Measurements from ENCODE around the gene GNAI1.

Gene GNAI1

DNA sequence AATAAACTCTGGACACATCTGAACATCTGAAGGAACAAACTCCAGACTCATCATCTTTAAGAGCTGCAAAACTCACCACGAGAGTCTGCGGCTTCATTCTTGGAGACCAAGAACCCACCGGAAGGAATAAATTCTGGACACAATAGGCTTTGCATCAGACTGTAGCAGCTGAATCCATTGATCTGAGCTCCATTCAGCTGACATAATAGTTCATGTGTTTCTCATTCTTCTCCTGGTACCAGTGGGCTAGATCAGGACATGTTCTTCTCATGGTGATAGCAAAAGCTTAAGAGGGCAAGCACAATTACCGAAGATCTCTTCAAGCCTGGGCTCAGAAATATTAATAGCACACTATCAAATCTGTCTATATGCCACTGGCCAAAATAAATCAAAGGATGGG is 20.5 kb upstream of the GNAI1 start:
- TF ChIP-seq, protein P1, sequence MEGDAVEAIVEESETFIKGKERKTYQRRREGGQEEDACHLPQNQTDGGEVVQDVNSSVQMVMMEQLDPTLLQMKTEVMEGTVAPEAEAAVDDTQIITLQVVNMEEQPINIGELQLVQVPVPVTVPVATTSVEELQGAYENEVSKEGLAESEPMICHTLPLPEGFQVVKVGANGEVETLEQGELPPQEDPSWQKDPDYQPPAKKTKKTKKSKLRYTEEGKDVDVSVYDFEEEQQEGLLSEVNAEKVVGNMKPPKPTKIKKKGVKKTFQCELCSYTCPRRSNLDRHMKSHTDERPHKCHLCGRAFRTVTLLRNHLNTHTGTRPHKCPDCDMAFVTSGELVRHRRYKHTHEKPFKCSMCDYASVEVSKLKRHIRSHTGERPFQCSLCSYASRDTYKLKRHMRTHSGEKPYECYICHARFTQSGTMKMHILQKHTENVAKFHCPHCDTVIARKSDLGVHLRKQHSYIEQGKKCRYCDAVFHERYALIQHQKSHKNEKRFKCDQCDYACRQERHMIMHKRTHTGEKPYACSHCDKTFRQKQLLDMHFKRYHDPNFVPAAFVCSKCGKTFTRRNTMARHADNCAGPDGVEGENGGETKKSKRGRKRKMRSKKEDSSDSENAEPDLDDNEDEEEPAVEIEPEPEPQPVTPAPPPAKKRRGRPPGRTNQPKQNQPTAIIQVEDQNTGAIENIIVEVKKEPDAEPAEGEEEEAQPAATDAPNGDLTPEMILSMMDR (IDR thresholded peaks at IDR 0.05; ENCODE audit: extremely low read depth, missing control alignments): no peak
- DNase-seq (ENCODE audit: low spot score): no peak

DNA sequence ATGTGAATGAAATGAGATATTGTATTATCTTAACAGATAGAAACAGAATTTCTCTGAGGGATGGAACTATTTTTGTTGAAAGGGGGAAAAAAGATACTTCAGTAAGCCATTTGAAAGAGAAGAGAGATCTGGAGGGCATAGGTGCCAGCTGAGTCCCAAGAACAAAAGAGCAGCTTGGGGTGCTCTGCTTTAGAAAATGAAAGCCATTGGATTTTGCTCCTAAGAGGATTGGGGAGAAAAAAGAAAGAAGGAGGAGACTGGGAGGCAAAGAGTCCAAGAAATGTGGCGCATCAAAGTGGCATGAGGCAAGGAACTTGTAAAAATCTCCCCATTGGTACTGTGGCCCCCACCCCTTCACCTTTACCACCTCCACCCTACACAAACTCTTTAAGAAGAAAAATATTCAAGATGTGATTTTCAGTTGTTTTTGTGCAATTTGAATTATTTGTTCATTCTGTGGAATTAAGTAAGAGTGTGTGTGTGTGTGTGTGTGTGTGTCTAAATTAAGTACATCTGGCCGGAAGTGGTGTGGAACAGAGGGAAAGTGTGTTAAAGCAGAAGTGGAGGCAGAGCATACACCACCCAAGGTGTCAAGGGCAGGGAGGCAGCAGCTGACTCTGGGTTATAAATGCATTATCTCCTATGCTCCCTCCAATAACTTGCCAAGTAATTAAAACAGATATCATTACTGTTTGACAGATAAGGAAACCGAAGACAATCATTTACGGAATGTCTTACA is 9.9 kb upstream of the GNAI1 start:
- TF ChIP-seq, protein P1 (IDR thresholded peaks at IDR 0.05; ENCODE audit: extremely low read depth, missing control alignments): no peak
- no peak for DNase-seq (ENCODE audit: low spot score)

DNA sequence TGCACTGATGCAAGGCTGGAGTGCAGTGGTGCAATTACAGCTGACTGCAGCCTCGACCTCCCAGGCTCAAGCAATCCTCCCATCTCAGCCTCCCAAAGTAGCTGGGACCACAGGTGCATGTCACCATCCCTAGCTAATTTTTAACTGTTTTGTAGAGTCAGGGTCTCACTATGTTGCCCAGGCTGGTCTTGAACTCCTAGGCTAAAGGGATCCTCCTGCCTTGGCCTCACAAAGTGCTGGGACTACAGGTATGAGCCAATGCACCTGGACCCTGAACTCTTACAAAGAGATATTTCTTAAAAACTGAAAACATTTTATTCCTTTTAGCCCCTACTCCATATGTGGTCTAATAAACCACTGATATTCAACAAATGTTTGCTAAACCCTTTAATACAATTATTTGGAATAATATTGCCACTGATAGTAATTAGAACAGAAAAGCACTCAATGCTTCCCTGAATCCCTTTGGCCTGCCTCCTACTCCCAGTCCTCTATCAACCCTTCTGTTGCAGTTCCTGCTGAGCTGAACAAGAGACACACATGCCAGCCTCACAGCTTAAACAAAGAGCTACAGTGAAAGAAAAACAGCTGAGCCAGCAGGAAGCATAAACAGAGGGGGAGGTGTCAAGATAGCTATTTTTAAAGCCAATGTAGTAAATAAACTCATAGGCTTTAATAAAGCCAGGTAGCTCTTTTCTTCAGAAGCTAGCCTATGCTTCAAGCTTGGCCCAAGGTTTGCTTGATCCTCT is 7.0 kb upstream of the GNAI1 start:
- TF ChIP-seq, protein P1 (IDR thresholded peaks at IDR 0.05; ENCODE audit: extremely low read depth, missing control alignments): no peak
- no peak for DNase-seq (ENCODE audit: low spot score)

DNA sequence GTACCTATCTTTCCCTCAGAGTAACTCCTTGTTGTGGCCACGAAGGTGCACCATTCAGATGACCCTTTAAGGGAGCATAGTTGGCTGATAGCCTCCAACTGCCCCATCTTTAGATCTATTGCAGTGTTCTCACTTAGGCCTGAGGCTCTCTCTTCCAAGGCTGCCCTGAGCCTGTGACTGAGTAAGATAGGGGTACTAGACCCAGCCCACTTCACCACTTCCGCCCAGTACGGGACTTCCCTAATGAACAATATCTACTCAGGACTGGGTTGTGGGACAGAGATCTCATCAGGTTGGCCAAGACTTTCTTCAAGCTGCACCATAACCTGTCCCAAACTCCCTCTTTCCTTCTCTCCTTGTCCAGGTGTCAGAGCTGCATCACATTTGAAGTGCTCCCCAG is 5.7 kb upstream of the GNAI1 start:
- TF ChIP-seq, protein P1 (IDR thresholded peaks at IDR 0.05; ENCODE audit: extremely low read depth, missing control alignments): no peak
- DNase-seq (ENCODE audit: low spot score): no peak

DNA sequence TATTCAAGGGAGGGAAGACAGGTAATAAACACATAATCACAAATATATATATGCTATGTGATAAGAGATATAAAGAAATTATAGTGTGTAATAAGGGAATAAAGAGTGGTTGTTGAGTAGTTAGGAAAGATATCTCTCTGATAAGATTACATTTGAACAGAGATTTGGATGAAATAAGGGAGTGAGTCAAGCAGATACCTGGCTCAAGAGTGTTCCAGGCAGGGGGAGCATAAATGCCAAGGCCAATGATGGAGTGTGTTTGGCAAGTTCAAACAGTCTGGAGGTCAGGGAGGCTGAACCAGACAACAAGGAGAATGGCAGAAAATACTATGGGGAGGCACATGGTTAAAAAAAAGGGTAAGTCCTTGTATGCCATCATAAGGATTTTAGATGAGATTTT is 4.8 kb upstream of the GNAI1 start:
- TF ChIP-seq, protein P1 (IDR thresholded peaks at IDR 0.05; ENCODE audit: extremely low read depth, missing control alignments): no peak
- no peak for DNase-seq (ENCODE audit: low spot score)

DNA sequence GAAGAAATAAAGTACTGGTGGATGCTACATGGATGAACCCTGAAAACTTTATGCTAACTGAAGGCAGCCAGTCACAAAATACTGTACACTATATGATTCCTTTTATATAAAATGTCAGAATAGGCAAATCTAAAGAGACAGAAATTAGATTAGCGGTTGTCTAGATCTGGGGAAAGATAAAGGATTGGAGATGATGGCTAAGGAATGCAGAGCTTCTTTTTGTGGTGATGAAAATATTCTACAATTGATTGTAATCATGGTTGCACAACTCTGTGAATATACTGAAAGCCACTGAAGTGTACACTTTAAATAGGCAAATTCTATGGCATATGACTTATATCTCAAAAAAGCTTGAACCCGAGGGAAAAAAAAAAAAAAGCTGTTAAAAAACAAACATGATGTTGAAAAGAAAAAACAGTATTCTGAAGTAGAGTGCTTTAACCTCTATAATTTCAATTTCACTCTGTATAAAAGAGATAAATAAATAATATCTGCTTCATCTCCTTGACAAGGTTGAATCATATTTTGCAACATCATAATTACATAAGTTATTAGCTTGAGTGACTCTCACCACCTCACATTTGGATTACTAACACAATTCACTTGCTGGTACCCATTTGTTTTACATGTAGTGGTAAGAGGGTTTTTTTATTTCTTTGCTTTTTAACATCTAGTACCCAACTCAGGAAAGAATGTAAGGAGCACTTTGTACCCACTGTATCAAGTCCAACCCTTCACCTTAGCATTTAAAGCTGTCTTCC is 2.8 kb upstream of the GNAI1 start:
- TF ChIP-seq, protein P1 (IDR thresholded peaks at IDR 0.05; ENCODE audit: extremely low read depth, missing control alignments): no peak
- DNase-seq (ENCODE audit: low spot score): no peak

DNA sequence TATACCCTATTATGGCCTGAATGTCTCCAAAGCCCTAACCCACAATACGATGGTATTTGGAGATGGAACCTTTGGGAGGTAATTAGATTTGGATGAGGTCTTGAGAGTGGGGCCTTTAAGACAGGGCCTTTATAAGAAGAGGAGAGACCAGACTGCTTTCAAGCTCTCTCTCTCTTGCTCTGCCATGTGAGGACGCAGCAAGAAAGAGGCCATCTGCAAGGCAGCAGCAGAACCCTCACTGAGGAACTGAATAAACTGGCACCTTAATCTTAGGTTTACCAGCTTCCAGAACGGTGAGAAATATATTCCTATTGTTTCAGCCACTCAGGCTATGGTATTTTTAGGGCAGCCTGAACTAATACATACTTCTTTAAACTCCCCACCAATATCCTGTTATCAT is 2.0 kb upstream of the GNAI1 start:
- TF ChIP-seq, protein P1 (IDR thresholded peaks at IDR 0.05; ENCODE audit: extremely low read depth, missing control alignments): no peak
- no peak for DNase-seq (ENCODE audit: low spot score)

Measured in GM20000 (cell line).